SHP77 treated with DMSO at 0.1 percent for 48 hours (cell line): ENCODE results near the gene ZC3HAV1.

Experiments used
- DNase-seq: peaks from one replicate; lab custom pipeline; 2025; lab: John Stamatoyannopoulos, UW

Gene ZC3HAV1

GRCh38 chr7:139016931-139017511 lies 92.5 kb downstream of the ZC3HAV1 start:
- peak; percentile 35 for DNase-seq

- no peak for DNase-seq
Observed at GRCh38 chr7:139011373-139011772, 98.1 kb downstream of the ZC3HAV1 start.

DNA sequence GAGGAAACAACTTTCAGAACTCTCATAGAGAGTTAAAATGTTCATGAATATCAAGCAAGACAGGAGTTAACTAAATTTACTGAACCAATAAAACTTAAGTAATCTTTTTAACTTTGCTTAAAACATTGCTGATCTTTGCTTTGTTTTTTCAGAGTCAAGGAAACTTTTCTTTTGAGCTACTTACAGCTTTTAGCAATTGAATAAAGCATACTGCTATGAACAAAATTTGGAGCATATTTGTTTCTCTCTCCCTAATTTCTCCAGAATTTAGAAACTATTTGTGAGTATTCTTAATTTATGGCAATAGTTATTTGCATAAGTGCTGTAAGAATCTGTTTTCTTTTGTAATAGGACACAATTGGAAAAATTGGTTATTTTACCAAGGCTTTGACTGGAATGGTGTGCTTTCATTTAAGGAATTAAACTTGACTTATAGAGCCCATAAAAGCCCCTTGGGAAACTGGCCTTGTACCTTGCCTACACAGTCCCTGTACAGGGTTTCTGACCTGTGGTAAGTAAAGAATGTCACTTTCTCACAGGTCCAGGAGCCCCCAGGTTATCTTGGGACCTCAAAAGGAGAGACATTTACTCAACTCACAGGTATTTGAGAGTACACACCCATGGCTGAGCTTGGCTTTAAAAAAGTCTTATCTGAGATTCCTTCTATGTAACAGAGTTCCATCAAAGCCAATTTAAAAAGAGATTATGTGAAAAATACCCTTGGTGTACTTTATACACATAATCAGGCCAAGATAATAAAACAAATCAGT lies 105.0 kb downstream of the ZC3HAV1 start:
- no peak for DNase-seq

GRCh38 chr7:138999414-138999813 lies 110.1 kb downstream of the ZC3HAV1 start:
- DNase-seq, result no peak
